Measurements from ENCODE around the gene SALL2. TPM values are rescaled to one million over a fixed set of nuclear protein-coding genes. Genes with fewer than 3 reads are reported as not detected.
A peak's percentile ranks its signal among the peaks of the same experiment; 100 is the strongest.

The SALL2 gene
- total RNA-seq, 1 experiment from 2014 or later, result 239 TPM

DNA sequence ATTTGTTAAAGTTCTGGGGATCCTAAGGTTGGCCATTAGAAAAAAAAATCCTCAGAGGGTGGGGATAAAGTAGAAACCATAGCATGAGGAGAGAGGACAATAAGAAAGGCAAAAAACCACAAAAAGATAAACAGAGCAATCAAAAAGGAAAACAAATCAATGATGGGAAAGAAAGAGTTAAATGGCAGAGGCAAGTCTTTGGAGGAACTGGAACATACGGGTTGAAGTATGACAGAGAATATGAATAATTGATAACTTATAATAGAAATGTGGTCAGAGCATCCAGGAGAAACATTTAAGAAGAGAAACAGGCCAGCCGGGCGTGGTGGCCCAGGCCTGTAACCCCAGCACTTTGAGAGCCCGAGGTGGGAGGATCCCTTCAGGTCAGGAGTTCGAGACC is 17.8 kb upstream of the SALL2 start (continued):
- TF ChIP-seq, protein P1, sequence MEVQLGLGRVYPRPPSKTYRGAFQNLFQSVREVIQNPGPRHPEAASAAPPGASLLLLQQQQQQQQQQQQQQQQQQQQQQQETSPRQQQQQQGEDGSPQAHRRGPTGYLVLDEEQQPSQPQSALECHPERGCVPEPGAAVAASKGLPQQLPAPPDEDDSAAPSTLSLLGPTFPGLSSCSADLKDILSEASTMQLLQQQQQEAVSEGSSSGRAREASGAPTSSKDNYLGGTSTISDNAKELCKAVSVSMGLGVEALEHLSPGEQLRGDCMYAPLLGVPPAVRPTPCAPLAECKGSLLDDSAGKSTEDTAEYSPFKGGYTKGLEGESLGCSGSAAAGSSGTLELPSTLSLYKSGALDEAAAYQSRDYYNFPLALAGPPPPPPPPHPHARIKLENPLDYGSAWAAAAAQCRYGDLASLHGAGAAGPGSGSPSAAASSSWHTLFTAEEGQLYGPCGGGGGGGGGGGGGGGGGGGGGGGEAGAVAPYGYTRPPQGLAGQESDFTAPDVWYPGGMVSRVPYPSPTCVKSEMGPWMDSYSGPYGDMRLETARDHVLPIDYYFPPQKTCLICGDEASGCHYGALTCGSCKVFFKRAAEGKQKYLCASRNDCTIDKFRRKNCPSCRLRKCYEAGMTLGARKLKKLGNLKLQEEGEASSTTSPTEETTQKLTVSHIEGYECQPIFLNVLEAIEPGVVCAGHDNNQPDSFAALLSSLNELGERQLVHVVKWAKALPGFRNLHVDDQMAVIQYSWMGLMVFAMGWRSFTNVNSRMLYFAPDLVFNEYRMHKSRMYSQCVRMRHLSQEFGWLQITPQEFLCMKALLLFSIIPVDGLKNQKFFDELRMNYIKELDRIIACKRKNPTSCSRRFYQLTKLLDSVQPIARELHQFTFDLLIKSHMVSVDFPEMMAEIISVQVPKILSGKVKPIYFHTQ (CRISPR knock-in tag; IDR thresholded peaks at IDR 0.05), result no peak
- TF ChIP-seq, protein P2, sequence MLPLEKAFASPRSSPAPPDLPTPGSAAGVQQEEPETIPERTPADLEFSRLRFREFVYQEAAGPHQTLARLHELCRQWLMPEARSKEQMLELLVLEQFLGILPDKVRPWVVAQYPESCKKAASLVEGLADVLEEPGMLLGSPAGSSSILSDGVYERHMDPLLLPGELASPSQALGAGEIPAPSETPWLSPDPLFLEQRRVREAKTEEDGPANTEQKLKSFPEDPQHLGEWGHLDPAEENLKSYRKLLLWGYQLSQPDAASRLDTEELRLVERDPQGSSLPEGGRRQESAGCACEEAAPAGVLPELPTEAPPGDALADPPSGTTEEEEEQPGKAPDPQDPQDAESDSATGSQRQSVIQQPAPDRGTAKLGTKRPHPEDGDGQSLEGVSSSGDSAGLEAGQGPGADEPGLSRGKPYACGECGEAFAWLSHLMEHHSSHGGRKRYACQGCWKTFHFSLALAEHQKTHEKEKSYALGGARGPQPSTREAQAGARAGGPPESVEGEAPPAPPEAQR (CRISPR knock-in tag; IDR thresholded peaks at IDR 0.05), result no peak

DNA sequence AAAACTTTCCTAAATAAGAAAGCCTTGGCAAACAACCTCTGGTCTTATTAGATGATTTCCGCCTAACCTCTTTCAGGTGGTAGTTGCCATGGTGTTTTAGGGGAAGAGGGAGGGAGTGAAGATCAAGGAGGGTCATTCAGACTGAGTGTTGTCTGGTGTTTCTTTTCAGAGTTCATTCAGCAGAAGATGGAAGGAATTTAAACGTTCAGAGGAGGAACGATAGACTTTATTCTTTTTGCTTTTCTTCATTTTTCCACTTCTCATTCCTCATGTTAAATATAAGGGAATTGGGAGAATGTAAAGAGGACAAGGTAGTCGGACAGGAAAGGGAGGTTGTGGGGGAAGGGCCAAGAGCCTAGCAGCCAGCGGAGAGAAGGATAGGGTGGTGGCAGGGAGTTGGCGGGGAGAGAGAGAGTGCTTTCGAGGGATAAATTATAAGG is 17.4 kb upstream of the SALL2 start:
- Mint-ChIP-seq H3K36me3 (peaks cover 9% of the 10 kb centered on the region), H3K9me3 (peaks cover 8% of the 10 kb centered on the region), H3K4me1 (peaks cover 49% of the 10 kb centered on the region), H3K27me3 (ENCODE audit: low read depth) (no peaks in the 10 kb centered on the region), H3K4me3 (peak overlapping the region; percentile 63), H3K27ac (peak overlapping the region; percentile 87)
- TF ChIP-seq, protein P3, sequence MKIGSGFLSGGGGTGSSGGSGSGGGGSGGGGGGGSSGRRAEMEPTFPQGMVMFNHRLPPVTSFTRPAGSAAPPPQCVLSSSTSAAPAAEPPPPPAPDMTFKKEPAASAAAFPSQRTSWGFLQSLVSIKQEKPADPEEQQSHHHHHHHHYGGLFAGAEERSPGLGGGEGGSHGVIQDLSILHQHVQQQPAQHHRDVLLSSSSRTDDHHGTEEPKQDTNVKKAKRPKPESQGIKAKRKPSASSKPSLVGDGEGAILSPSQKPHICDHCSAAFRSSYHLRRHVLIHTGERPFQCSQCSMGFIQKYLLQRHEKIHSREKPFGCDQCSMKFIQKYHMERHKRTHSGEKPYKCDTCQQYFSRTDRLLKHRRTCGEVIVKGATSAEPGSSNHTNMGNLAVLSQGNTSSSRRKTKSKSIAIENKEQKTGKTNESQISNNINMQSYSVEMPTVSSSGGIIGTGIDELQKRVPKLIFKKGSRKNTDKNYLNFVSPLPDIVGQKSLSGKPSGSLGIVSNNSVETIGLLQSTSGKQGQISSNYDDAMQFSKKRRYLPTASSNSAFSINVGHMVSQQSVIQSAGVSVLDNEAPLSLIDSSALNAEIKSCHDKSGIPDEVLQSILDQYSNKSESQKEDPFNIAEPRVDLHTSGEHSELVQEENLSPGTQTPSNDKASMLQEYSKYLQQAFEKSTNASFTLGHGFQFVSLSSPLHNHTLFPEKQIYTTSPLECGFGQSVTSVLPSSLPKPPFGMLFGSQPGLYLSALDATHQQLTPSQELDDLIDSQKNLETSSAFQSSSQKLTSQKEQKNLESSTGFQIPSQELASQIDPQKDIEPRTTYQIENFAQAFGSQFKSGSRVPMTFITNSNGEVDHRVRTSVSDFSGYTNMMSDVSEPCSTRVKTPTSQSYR (CRISPR knock-in tag; IDR thresholded peaks at IDR 0.05), result peak; percentile 67
- TF ChIP-seq SMAD4 (CRISPR knock-in tag; IDR thresholded peaks at IDR 0.05) (no peak), TCF7 (CRISPR knock-in tag; IDR thresholded peaks at IDR 0.05; ENCODE audit: low read depth) (no peak), SP1 (CRISPR knock-in tag; conservative IDR thresholded peaks at IDR 0.05) (no peak)
- TF ChIP-seq, protein P4, sequence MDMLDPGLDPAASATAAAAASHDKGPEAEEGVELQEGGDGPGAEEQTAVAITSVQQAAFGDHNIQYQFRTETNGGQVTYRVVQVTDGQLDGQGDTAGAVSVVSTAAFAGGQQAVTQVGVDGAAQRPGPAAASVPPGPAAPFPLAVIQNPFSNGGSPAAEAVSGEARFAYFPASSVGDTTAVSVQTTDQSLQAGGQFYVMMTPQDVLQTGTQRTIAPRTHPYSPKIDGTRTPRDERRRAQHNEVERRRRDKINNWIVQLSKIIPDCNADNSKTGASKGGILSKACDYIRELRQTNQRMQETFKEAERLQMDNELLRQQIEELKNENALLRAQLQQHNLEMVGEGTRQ (CRISPR knock-in tag; IDR thresholded peaks at IDR 0.05), result no peak
- TF ChIP-seq, protein P5, sequence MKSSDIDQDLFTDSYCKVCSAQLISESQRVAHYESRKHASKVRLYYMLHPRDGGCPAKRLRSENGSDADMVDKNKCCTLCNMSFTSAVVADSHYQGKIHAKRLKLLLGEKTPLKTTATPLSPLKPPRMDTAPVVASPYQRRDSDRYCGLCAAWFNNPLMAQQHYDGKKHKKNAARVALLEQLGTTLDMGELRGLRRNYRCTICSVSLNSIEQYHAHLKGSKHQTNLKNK (CRISPR knock-in tag; IDR thresholded peaks at IDR 0.05), result no peak
- TF ChIP-seq, protein P6, sequence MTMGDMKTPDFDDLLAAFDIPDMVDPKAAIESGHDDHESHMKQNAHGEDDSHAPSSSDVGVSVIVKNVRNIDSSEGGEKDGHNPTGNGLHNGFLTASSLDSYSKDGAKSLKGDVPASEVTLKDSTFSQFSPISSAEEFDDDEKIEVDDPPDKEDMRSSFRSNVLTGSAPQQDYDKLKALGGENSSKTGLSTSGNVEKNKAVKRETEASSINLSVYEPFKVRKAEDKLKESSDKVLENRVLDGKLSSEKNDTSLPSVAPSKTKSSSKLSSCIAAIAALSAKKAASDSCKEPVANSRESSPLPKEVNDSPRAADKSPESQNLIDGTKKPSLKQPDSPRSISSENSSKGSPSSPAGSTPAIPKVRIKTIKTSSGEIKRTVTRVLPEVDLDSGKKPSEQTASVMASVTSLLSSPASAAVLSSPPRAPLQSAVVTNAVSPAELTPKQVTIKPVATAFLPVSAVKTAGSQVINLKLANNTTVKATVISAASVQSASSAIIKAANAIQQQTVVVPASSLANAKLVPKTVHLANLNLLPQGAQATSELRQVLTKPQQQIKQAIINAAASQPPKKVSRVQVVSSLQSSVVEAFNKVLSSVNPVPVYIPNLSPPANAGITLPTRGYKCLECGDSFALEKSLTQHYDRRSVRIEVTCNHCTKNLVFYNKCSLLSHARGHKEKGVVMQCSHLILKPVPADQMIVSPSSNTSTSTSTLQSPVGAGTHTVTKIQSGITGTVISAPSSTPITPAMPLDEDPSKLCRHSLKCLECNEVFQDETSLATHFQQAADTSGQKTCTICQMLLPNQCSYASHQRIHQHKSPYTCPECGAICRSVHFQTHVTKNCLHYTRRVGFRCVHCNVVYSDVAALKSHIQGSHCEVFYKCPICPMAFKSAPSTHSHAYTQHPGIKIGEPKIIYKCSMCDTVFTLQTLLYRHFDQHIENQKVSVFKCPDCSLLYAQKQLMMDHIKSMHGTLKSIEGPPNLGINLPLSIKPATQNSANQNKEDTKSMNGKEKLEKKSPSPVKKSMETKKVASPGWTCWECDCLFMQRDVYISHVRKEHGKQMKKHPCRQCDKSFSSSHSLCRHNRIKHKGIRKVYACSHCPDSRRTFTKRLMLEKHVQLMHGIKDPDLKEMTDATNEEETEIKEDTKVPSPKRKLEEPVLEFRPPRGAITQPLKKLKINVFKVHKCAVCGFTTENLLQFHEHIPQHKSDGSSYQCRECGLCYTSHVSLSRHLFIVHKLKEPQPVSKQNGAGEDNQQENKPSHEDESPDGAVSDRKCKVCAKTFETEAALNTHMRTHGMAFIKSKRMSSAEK (CRISPR knock-in tag; IDR thresholded peaks at IDR 0.05; ENCODE audit: borderline replicate concordance), result no peak
- CTCF ChIA-PET, result interaction anchor here (0.9 to 1.8 kb wide), 3 partner anchors 14 to 45 kb away, joined by 4 to 5 read pairs (median 4); partner anchors contain the start of gene SALL2
- DNase-seq (ENCODE audit: low spot score), result no peak
- POLR2A ChIA-PET, result interaction anchor here (3.2 kb wide), 1 partner anchor 17 kb away, joined by 30 read pairs; the partner anchor contains the start of gene SALL2
- ATAC-seq, result peak; percentile 86
